Nephron progenitor cell (in vitro differentiated cells): ENCODE data around the gene SND1.

Experiments used
- DNase-seq: peaks from one replicate; pipeline ENCODE4 v3.0.0; 2021
- H3K27ac Mint-ChIP-seq: 2 replicates; pipeline ENCODE4 v1.8.0; 2021; ENCODE audit warnings: mild to moderate bottlenecking, moderate library complexity, mixed read lengths
- H3K27me3 Mint-ChIP-seq: 2 replicates; pipeline ENCODE4 v1.8.0; 2021; ENCODE audit warnings: mild to moderate bottlenecking, low read depth, mixed read lengths; ENCODE audit not compliant: poor library complexity
- H3K36me3 Mint-ChIP-seq: 2 replicates; pipeline ENCODE4 v1.8.0; 2021; ENCODE audit warnings: low read depth, mixed read lengths
- H3K4me1 Mint-ChIP-seq: 2 replicates; pipeline ENCODE4 v1.8.0; 2021; ENCODE audit warnings: mixed read lengths
- H3K4me3 Mint-ChIP-seq: 2 replicates; pipeline ENCODE4 v1.8.0; 2021; ENCODE audit warnings: mild to moderate bottlenecking, moderate library complexity, mixed read lengths
- H3K9me3 Mint-ChIP-seq: 2 replicates; pipeline ENCODE4 v1.8.0; 2021; ENCODE audit warnings: mild to moderate bottlenecking, moderate library complexity, mixed read lengths
- CTCF ChIP-seq: fragments of 200-600 bp; sonication (generic); IDR thresholded peaks from 2 replicates; pipeline ENCODE4 v1.5.0; 2021; ENCODE audit warnings: antibody characterized with exemption

Gene SND1

GRCh38 chr7:127618775-127619174, 33.2 kb upstream of the SND1 start:
- no peak overlapping the region for H3K27ac Mint-ChIP-seq
- DNase-seq: no peak
- peaks cover 95% of the 10 kb centered on the region for H3K27me3 Mint-ChIP-seq
- no peak overlapping the region for H3K4me3 Mint-ChIP-seq
- H3K9me3 Mint-ChIP-seq: no peaks in the 10 kb centered on the region
- H3K4me1 Mint-ChIP-seq: peaks cover 23% of the 10 kb centered on the region
- H3K36me3 Mint-ChIP-seq: no peaks in the 10 kb centered on the region
- no peak for TF ChIP-seq CTCF

GRCh38 chr7:127619681-127620405, 32.2 kb upstream of the SND1 start:
- Mint-ChIP-seq H3K27me3 (peaks cover 92% of the 10 kb centered on the region), H3K36me3 (no peaks in the 10 kb centered on the region), H3K9me3 (peaks cover 7% of the 10 kb centered on the region), H3K27ac (no peak overlapping the region), H3K4me3 (peak overlapping the region; percentile 77), H3K4me1 (peaks cover 23% of the 10 kb centered on the region)
- peak; percentile 14 for DNase-seq
- TF ChIP-seq CTCF: no peak

- peaks cover 91% of the 10 kb centered on the region for H3K27me3 Mint-ChIP-seq
- H3K9me3 Mint-ChIP-seq: peaks cover 8% of the 10 kb centered on the region
- DNase-seq: peak; percentile 16
- no peak overlapping the region for H3K27ac Mint-ChIP-seq
- no peak for TF ChIP-seq CTCF
- H3K4me3 Mint-ChIP-seq: peak overlapping the region; percentile 77
- H3K4me1 Mint-ChIP-seq: peaks cover 23% of the 10 kb centered on the region
- H3K36me3 Mint-ChIP-seq: no peaks in the 10 kb centered on the region
These were observed 31.4 kb upstream of the SND1 start for GRCh38 chr7:127620406-127621233.

- H3K4me3 Mint-ChIP-seq: no peak overlapping the region
- peaks cover 11% of the 10 kb centered on the region for H3K4me1 Mint-ChIP-seq
- H3K27me3 Mint-ChIP-seq: peaks cover 60% of the 10 kb centered on the region
- H3K9me3 Mint-ChIP-seq: peaks cover 8% of the 10 kb centered on the region
- H3K27ac Mint-ChIP-seq: no peak overlapping the region
- DNase-seq: no peak
- TF ChIP-seq CTCF: no peak
- H3K36me3 Mint-ChIP-seq: no peaks in the 10 kb centered on the region
These were observed 26.7 kb upstream of the SND1 start for GRCh38 chr7:127625331-127625730.

- H3K27ac Mint-ChIP-seq: no peak overlapping the region
- H3K36me3 Mint-ChIP-seq: no peaks in the 10 kb centered on the region
- no peak overlapping the region for H3K4me3 Mint-ChIP-seq
- H3K27me3 Mint-ChIP-seq: peaks cover 43% of the 10 kb centered on the region
- H3K9me3 Mint-ChIP-seq: peaks cover 8% of the 10 kb centered on the region
- peak; percentile 16 for DNase-seq
- TF ChIP-seq CTCF: no peak
- H3K4me1 Mint-ChIP-seq: no peaks in the 10 kb centered on the region
These were observed 23.5 kb upstream of the SND1 start for GRCh38 chr7:127628445-127628844.
